Mucosa of descending colon (tissue), 3 donors: Measurements from ENCODE around the gene KDM4C. TPM values are rescaled to one million over a fixed set of nuclear protein-coding genes. Genes with fewer than 3 reads are reported as not detected.

Experiments used
- ATAC-seq: fragments of 200-7000 bp; cut with Tn5 transposase; one replicate; pipeline ENCODE4 v1.9.1; 2020; ENCODE audit warnings: mild to moderate bottlenecking, moderate library complexity
- DNase-seq, 3 donors: peaks; one replicate each; pipeline ENCODE4 v3.0.0-alpha.2; 2020
- H3K36me3 ChIP-seq: fragments of 200-600 bp; one replicate; pipeline ENCODE4 v1.8.0; 2021; ENCODE audit warnings: low read depth, mild to moderate bottlenecking
- H3K4me1 ChIP-seq: fragments of 200-600 bp; one replicate; pipeline ENCODE4 v1.8.0; 2021; ENCODE audit warnings: low read depth, mild to moderate bottlenecking
- H3K4me3 ChIP-seq: fragments of 200-600 bp; one replicate; pipeline ENCODE4 v1.8.0; 2021; ENCODE audit warnings: mild to moderate bottlenecking
- H3K9me3 ChIP-seq: fragments of 200-600 bp; one replicate; pipeline ENCODE4 v1.8.0; 2021; ENCODE audit warnings: mild to moderate bottlenecking
- CTCF ChIP-seq: fragments of 200-600 bp; IDR thresholded peaks from one replicate; pipeline ENCODE4 v1.8.0; 2022; ENCODE audit warnings: antibody characterized with exemption, mild to moderate bottlenecking
- intact Hi-C, 2 donors: fragments of 100-400 bp; cut with DNase I in 1 of 2; cut with micrococcal nuclease in 1 of 2; formaldehyde crosslinking; loops; one replicate each; pipeline versions ENCODE4 v1.11.0 to v1.11.1; 2022; cut with DNase I, micrococcal nuclease
- total RNA-seq, 3 donors: library from RNA; stranded (reverse); fragmentation: NEBNext Ultra II Directional in 2 of 3; extraction: Animal tissue kit (Norgen Biotek cat#: 25700) in 2 of 3; gene quantifications; one replicate each; pipeline versions ENCODE4 v1.2.1 to v1.2.4, GENCODE V29; 2021 to 2023
- donor health status: DM: no; HTN: no; CAD: no; lungs with moderate emphysema.
- donor health status: DM: no; HTN: no; CAD: no.
- donor health status: DM: no; HTN: yes; CAD: no.

The KDM4C gene
- total RNA-seq, 3 donors from 2014 or later, result 44.6 to 74.9 (median 50.9) TPM

GRCh38 chr9:6870650-6871477 lies 113.1 kb downstream of the KDM4C start:
- ATAC-seq (no peak), DNase-seq (no peak)
- Histone ChIP-seq H3K36me3 (no peaks in the 10 kb centered on the region), H3K4me1 (no peaks in the 10 kb centered on the region), H3K9me3 (no peaks in the 10 kb centered on the region), H3K4me3 (no peak overlapping the region)
- intact Hi-C loops, result no loop called here
- no peak for TF ChIP-seq CTCF

GRCh38 chr9:6873857-6874256 lies 116.1 kb downstream of the KDM4C start:
- ATAC-seq, result no peak
- Histone ChIP-seq H3K36me3 (no peaks in the 10 kb centered on the region), H3K9me3 (no peaks in the 10 kb centered on the region), H3K4me1 (no peaks in the 10 kb centered on the region), H3K4me3 (no peak overlapping the region)
- no peak for DNase-seq
- intact Hi-C loops, result no loop called here
- no peak for TF ChIP-seq CTCF

GRCh38 chr9:6876195-6876894 lies 118.6 kb downstream of the KDM4C start:
- intact Hi-C loops, result no loop called here
- DNase-seq (no peak), ATAC-seq (no peak)
- no peak for TF ChIP-seq CTCF
- no peaks in the 10 kb centered on the region for H3K4me1 ChIP-seq
- H3K4me3 ChIP-seq, result no peak overlapping the region
- H3K9me3 ChIP-seq, result no peaks in the 10 kb centered on the region
- H3K36me3 ChIP-seq, result no peaks in the 10 kb centered on the region

GRCh38 chr9:6877671-6878161 lies 119.9 kb downstream of the KDM4C start:
- H3K36me3 ChIP-seq, result no peaks in the 10 kb centered on the region
- TF ChIP-seq CTCF, result no peak
- no peak overlapping the region for H3K4me3 ChIP-seq
- DNase-seq (no peak), ATAC-seq (no peak)
- no peaks in the 10 kb centered on the region for H3K9me3 ChIP-seq
- H3K4me1 ChIP-seq, result no peaks in the 10 kb centered on the region
- intact Hi-C loops, result no loop called here

GRCh38 chr9:6880626-6881025 lies 122.9 kb downstream of the KDM4C start:
- DNase-seq, result no peak
- no peak for ATAC-seq
- Histone ChIP-seq H3K9me3 (no peaks in the 10 kb centered on the region), H3K4me1 (no peaks in the 10 kb centered on the region), H3K4me3 (no peak overlapping the region), H3K36me3 (no peaks in the 10 kb centered on the region)
- TF ChIP-seq CTCF, result no peak
- intact Hi-C loops, result no loop called here
